GM19467 (cell line): ENCODE data around the gene LCP1.

ENCODE experiments used
- ATAC-seq: cut with Tn5 transposase; IDR thresholded peaks from one replicate; pipeline ENCODE4 v1.9.1; 2021; ENCODE audit warnings: mild to moderate bottlenecking, moderate library complexity; ENCODE audit not compliant: unreplicated experiment

Gene LCP1

DNA sequence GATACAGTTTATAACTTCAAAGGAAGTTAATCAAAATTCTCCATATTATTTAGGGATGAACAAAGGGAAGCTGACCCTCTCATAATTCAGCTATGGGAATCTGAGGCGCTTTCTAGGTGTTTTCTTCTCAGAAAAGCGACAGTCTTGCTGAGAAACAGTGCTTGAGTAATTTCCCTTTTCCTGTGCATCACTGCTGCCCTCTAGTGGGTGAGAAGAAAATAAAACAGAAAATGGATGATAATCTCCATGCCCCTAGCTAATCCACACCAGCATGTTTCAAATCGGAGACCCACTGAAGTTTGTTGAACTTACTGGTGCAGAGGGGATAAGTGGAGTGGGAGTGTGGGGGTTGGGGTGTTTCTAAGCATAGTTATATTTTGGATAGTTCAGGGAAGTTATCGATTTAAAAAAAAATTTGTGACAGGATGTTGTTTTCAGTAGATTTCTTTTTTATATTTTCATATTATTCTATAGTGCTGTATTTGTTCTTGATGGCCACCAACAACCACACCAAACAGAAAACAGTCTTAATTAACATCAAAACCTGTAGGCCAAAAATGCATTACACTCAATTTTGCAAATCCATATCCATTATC, 21.4 kb downstream of the LCP1 start:
- ATAC-seq: peak; percentile 44

- no peak for ATAC-seq
Measured at GRCh38 chr13:46160065-46160464, 21.9 kb downstream of the LCP1 start.

DNA sequence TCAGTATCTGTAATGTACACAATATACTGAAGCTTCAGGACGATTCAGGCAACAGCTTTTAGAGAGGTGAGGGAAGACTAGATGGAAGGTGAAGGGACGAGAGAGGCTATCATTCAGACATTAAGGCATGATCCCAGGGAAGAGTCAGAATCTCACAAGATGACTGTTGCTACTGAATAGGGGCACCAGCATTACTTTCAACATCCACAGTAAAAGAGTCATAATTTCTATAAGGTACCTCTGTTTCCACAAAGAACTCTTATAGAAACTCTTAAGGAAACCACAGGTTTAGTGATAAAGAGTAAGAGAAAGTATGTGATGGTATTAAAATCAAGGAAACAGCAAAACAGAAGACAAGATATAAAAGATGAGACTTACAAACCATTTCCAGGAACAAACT, 23.0 kb downstream of the LCP1 start:
- ATAC-seq: no peak

GRCh38 chr13:46158222-46158621, 23.8 kb downstream of the LCP1 start:
- ATAC-seq: no peak

DNA sequence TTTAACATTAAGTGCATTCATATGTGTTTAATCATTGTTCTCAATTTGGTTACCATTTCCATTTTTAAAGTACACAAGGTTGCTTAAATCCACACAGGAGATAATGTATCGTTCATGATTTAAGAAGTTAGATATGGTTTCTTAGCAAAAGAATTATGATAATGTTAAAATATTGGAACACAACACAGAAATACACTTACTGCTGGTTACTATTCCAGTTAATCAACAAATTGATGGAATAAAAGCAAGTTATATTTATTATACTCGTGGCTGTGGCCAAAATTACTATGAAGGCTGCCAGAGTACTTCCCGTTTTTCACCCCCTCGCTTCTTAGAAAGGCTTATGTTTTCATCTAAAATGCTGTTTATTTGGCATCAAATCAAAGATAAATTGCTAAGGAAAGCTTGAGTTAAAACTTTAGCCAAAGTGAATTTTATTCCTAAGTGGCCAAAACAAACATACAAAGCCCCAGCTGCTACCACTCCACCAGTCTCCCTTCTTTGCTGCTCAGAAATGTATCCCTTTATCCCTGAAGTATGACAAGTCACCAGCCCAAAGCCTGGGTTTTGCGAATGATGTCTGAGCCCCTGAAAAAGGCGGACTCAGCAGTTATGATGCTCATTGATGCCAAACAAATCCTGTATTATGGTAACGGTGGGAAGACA, 27.7 kb downstream of the LCP1 start:
- ATAC-seq: no peak

- no peak for ATAC-seq
Measured at GRCh38 chr13:46152627-46153328, 29.2 kb downstream of the LCP1 start.

DNA sequence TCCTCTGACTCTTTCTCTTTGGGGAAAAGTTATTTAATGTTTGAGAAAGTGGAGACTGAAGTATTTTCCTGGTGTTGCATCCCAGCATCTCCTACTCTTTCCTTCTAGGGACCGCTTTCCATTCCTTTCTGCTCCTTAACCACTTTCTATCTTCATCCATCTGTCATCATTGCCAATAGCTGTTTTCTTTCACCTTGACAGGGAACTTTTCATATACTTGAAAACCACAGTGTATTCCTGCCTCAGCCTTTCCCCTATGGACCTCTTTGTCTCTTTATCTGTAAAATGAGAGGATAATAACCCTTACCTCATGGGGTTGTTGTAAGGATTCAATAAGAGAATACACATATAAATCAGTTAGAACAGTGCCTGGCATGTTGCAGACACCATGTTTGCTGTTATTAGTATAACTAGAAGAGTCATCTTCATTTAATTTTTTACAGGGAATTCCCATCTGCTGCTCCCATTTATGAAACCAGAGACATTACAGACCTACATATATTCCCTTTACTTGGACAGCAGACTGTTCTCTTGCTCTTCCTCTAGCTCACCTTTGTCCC, 31.8 kb downstream of the LCP1 start:
- no peak for ATAC-seq

GRCh38 chr13:46149272-46150133, 32.5 kb downstream of the LCP1 start:
- ATAC-seq: no peak

- ATAC-seq: no peak
Measured at GRCh38 chr13:46146898-46147297, 35.1 kb downstream of the LCP1 start.

- ATAC-seq: no peak
Measured at GRCh38 chr13:46145950-46146349, 36.0 kb downstream of the LCP1 start.

DNA sequence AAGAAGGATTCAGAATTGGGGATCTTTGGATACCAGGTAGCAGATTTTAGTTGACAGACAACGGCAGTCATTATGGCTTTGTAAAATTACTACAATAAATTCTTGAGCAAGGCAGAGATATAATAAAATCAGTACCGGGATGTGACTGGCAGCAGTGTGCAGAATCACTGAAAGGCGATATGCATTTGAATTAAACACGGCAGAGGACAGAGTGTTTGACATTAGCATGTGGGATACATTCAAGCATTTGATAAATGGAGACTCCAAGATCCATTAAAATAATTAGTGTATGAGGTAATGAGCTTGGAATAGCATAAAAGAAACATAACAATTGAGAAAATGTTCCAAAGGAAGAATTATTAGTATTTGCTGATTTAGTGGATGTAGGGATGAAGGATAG, 36.8 kb downstream of the LCP1 start:
- no peak for ATAC-seq

DNA sequence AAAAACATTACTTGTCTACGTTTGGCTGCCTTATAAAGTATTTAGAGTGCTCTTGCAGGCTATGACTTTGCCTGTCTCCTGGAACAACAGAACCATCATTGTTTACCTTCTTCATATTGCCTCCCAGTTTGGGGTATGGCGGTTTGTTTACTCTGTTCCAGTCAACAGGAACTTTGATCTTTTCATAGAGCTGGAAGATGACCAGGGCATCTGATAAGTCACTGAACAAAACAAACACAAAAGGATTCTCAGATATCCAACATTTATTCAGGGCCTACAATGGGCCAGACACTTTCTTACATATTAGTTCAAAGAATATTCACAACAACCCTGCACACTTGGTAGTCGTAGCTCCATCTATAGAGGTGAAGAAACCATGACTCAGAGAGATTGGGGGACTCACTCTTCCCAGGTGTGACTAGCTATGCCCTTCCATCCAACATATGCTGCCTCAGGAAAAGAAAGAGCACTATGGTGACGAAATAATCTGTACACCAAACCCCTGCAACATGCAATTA, 38.7 kb downstream of the LCP1 start:
- ATAC-seq: no peak

GRCh38 chr13:46142776-46143175, 39.2 kb downstream of the LCP1 start:
- ATAC-seq: no peak

DNA sequence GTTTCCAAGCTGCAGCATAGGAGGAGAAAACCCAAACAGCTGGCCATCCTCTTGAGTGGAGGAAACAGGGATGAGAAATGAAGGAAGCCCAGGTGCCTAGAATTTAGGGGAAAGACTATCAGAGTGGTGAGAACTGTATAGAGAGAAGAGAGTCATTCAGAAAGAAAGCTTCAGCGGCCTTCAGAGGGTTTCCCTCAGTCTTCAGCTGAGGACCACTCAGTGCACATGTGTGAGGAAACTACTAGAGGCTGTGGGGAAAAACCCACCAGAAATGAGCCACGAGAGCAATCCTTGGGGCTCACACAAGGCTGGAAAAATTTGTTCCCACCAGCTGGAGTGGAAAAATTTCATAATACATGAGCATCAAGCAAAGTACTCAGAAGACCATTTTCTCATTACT, 41.9 kb downstream of the LCP1 start:
- no peak for ATAC-seq

DNA sequence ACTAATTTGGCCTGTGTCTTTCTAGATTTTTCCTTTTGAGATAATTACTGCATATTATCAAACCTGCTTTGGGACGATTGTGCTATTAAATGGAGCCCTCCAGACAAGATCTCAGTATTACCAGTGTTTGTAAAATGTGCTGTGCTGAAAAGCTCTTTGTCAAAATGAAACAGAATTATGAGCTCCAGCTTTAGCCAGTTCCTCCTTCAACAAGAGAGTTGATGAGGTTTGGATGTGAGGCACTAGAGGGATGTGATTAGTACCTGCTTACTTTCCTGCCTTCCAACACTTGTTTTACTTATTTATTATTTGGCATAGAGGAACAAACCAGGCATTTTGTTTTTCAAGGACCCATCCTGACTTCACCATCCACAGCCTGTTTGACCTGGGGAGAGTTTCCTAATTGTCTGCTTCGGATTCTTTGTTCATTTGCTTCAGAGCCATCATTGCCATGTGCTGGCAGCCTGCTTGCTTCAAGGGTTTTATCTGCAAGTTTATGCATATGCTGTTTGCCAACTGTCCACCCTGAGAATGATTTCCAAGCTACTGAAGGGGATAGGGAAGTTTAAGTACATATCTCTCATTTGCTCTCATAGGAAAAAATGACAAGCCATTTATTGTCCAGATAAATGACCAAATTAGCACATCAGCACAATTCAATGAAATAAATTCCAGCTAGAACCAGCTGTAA, 44.2 kb downstream of the LCP1 start:
- ATAC-seq: no peak

- no peak for ATAC-seq
Measured at GRCh38 chr13:46136688-46137087, 45.3 kb downstream of the LCP1 start.

DNA sequence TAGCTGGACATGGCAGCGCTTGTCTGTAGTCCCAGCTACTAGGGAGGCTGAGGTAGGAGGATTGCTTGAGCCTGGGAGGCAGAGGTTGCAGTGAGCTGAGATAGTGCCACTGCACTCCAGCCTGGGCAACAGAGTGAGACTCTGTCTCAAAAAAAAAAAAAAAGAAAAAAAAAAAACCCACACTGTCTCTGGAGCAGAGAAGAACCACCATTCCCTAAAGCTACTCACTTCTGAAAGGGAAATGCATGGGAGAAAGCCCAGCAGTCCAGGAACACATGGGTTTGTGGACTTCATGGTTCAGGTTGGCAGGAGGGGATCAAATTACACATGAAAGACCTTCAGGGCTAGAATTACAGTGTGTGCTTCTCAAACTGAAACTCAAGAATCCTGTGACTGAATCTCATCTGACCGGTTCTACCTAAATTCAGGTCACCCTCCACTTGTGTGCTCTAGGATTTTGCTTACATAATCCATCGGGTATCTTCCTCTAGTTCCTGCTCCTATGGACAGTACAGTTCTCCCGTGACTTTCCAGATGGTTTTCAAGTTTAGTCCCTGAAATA, 46.9 kb downstream of the LCP1 start:
- ATAC-seq: no peak

- no peak for ATAC-seq
Measured at GRCh38 chr13:46134494-46134893, 47.5 kb downstream of the LCP1 start.

DNA sequence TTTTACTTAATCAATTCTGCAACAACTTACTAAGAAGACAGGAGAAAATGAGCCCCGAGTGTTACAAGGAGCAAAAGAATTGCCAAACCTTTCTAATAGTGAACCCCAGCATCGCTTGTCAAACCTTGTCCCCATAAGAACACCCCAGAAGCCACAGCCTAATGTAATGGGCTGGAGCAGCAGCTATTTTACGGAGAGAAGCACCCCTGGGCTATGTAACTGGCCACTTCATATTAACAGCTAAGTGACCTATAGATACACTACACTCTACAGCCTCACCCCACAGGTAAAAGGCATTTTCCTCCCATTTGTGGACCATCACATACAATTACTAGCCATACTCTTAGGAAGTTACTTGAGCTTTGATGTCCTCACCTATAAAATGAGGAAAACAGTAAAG, 49.9 kb downstream of the LCP1 start:
- no peak for ATAC-seq

DNA sequence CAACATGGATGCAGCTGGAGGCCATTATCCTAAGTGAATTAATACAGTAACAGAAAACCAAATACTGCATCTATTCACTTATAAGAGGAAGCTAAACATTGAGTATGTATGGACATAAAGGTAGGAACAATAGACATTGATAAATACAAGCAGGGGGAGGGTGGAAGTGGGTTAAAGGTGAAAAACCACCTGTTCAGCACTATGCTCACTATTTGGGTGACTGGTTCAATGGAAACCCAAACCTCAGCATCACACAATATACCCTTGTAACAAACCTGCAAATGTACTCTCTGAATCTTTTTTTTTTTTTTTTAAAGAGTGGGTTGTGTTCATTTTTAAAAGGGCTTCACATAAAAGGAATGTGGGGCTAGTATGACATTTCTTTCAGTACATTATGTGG, 50.3 kb downstream of the LCP1 start:
- ATAC-seq: no peak
